H1 (cell line): ENCODE measurements around the gene CACNA1B. TPM values are rescaled to one million over a fixed set of nuclear protein-coding genes. Genes with fewer than 3 reads are reported as not detected.

Experiments used
- RNF2 ChIP-seq: fragments of 200-900, 300-1000 bp; sonication (generic); IDR thresholded peaks from 2 replicates; pipeline ENCODE4 v1.7.1; 2016; ENCODE audit warnings: borderline replicate concordance, low read depth, mild to moderate bottlenecking, antibody characterized with exemption, low read length; ENCODE audit not compliant: poor library complexity, severe bottlenecking; ENCODE audit errors: missing control alignments
- SIRT6 ChIP-seq: IDR thresholded peaks from one replicate; pipeline ENCODE4 v1.7.1; 2012; ENCODE audit warnings: low read length, inconsistent platforms
- polyA plus RNA-seq, 7 experiments: library from polyadenylated mRNA; depleted of rRNA in 3 of 7; stranded (reverse) in 5 of 7; unstranded in 2 of 7; fragments of >200 nt in 5 of 7; fragments of 200-250 nt in 2 of 7; gene quantifications; 1 replicate in 5 of 7; 2 replicates in 1 of 7; 4 replicates in 1 of 7; pipeline versions ENCODE4 v1.2.1 to v1.2.3, GENCODE V29; 2011 to 2013; ENCODE audit warnings: missing spikeins in 2 of 7, mixed read lengths in 2 of 7
- total RNA-seq: library from RNA; stranded (reverse); fragmentation: NEBNext Ultra II Directional; extraction: Animal tissue kit (Norgen Biotek cat#: 25700); gene quantifications from 2 replicates; pipeline ENCODE4 v1.2.1, GENCODE V29; 2021

The CACNA1B gene
- total and polyA plus RNA-seq, 2 of the 8 experiments (the other 6 are each of a cell fraction or from before 2014, with no cell fraction given), result 1.5 to 5.7 TPM

DNA sequence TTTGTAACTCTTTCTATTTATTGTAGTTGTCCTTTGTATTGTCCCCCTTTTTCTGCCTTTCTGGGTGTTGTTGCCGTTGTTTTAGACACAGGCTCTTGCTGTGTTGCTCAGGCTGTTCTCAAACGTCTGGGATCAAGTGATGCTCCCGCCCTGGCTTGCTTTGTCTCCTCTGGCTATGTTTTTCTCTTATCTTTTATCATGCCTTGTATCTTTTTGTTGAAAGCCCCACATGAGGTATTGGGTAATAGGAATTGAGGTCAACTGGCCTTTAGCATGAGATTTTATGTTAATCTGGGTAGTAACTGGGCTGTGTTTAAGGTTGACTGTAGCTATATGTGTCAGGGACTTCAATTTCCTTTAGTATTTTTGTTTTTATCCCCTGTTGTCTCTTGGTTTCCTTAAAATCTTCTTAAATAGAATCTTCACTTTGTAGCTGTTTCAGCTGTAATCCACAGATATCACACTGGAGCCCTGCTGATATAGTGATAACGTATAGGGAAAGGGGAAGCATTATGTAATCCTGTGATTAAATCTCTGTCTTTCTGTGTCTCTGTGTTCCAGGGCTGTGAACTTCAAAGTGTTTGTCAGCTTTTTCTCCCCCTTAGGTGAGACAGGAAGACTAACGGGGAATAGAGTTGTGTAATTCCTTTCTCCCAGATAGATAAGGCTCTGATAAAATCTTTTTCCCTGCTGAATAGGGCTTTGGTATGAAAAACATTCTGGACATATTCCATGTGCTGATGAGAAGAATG is 25.9 kb upstream of the CACNA1B start (continued):
- TF ChIP-seq RNF2 (no peak), SIRT6 (no peak)
